ENCODE measurements around the gene RHPN2.

RHPN2 gene

DNA sequence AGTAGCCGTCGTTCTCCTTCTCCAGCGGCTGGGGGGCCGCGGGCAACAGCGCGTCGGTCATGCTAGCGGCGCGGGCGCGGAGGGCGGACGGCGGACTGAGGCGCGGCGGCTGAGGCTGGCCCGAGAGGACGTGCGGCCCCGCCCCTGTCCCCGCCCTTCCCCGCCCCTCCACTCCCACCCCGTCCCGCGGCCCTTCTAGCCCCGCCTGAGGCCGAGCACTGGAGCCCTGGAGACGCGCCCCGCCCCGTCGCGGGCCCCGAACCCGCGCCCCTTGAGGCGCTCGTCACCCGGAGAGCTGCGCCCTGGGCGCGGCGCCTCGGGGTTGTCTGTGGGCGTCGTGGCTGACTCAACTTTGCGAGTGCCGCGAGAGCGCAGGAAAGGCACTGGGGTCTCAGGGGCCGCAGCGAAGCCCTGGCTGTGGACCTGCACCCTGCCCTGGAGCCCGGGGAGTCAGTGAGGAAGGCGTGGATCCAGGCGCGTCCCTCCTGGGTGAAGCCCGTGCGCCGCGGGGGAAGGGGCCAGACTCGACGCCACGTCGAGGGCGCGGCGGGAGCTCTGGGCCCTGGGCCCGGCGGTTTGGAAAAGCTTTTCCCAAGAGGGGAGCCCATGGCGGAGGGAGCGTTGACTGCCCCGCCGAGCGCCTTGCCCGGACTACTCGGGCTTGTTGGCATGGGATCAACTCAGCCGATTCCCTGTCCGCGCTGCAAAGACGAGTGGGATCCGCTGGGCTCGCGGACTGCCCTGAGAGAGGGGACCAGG lies at the start of gene RHPN2:
Gene RHPN2 (minus strand): TSS at position 97 of the 759 bp plus-strand sequence. CDS start 36 bp downstream, at position 61.
- peak; percentile 49 to 82 for DNase-seq

DNA sequence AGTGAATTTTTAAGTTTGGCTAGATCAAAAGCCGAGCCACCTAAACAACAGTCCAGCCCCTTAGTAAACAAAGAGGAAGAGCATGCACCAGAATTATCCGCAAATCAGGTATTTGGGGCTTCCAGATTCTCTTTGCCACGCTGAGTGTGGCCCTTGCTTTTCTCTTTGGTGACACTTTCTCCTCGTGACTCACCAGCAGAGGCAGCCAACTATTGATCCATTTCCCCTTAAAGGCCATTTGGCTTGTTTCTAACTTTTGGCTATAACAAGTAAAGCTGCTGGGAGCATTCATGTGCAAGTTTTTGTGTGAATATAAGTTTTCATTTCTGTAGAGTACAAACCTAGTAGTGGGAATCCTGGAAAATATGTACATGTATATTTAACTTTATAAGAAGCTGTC lies 49.6 kb upstream of the RHPN2 start:
- no peak for DNase-seq

DNA sequence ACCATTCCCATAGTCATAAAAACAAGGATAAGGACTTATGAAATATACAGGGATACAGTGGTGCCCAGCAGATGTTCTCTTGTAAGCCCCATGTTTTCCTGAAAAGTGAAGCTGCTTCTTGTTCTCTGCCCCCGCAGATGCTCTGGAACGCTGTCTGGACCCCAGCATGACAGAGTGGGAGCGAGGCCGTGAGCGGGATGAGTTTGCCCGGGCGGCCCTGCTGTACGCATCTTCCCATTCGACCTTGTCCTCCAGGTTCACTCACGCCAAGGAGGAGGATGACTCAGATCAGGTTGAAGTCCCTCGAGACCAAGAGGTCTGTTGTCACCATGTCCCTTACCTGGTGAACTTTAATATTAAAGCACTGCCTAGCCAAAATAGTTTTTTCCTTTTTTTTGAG lies 46.9 kb upstream of the RHPN2 start:
- no peak for DNase-seq

DNA sequence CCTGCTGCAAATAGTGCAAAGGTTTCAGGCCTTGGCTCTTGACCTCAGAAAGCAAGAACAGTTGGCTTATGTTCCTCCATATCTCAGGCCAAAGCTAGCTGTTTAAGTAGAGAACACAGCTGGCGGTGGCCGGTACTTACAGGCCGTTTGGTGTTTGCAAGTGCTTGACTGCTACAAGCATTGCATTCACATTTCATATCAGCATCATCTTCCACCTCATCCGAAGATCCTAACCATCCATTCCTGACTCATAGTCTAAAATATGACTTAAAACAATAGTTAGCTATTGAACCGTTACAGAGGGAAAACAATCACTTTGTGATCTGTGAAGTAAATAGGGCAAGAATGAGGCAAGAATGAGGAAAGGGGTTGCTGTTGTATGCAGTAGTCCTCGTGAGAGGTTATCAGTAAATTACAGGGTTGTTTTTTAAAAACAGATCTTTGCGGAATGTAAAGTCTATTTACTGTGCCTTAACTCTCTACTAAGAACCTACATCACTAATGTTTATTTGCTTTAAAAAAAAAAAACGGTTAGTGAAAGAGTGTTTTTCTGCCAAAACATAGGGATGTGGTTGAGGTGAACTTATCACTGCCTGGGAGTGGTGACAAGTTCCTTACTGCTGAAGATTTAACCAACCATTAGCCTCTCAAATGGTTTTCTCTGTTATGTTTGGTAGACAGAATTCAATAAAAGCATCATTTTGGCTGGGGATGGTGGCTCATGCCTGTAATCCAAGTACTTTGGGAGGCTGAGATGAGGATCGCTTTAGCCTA lies 45.6 kb upstream of the RHPN2 start:
- DNase-seq = no peak

- no peak for DNase-seq
Observed at GRCh38 chr19:33108161-33108560, 43.5 kb upstream of the RHPN2 start.

DNA sequence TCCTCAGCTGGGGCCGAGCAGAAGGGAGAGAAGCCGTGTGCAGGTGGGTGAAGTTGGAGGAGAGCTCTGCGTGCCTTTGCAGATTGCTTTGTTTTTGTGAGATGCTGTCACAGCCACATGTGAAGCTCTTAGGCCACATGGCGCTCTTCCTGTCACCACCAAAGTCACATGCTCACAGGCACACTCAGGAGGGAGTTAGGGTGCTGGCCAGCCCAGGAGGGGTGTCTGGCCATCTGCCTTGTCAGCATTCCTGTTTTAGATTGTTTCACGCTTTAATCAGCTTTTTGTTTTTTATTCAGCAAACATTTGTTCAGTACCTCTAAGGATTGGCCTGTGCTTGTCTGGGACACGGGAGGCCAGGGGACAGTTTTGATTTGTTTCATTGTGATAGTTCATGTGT lies 38.2 kb upstream of the RHPN2 start:
- DNase-seq = no peak

DNA sequence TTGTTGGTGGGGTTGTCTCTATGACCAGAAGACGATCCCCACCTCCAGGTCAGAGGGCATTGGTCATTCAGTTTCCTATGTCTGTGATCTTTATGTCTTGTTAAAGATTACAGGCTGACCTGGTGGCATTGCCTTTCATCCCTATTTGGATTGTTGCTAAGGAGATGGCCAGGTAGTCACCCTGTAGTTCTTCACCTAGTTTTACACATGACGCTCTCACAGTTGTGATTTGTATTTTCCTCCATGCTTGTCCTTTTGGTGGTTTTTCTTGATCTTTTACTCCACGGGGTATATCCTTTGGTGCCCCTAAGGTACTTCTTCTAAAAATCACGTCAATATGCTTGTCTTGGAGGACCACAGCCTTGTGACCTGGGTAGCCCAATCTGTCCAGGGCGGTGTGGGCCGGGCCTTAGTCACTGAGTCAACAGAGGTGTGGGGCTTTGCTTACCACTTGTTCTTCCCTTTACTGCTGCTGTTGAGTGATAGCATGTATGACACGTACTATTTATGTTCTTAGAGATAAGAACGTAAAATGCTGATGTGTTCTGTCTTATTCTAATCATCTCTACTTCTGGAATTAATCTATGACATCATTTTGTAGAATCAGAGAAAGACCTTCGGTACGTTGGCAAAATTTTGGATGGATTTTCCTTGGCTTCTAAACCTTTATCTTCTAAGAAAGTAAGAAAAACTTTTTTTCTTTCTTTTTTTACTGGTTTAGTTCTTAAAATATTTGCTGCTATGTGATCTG lies 36.4 kb upstream of the RHPN2 start:
- DNase-seq = no peak

GRCh38 chr19:33098055-33098534 lies 33.4 kb upstream of the RHPN2 start:
- DNase-seq = no peak

DNA sequence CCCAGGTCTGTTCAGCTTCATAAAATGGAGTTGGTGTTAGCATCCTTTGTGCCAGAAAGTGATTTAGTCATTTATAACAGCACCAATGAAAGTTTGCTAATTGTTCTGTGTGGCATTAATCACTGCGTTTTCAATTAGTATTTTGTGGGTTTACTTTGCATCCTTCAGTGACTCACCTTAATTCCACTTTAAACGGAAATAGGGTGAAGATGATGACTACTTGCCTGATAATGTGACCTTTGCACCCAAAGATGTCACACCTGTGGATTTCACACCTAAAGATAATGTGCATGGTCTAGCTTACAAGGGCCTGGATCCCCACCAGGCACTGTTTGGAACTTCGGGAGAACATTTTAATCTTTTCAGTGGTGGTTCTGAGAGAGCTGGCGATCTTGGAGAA lies 31.3 kb upstream of the RHPN2 start:
- no peak for DNase-seq

DNA sequence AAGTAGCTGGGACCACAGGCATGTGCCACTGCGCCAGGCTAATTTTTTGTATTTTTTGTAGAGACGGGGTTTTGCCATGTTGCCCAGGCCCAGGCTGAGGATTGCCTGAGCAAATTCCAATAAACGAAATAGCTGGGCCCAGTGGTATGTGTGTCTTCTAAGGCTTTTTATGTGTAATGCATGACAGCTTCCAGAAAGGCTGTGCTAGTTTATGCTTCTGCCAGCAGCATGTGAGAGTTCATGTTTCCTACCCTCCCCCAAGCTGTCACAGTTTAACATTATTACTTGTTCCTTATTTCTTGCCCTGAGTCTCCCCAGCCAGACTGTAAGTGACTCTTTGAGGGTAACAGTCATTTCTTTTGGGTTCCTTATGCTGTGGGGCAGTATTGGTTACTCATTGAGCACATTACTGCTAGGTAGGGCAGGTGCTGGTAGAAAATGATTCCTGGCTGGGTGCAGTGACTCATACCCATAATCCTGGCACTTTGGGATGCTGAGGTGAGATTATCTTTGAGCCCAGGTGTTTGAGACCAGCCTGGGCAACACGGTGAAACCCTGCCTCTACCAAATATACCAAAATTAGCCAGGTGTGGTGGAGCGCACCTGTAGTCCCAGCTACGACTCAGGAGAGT lies 29.9 kb upstream of the RHPN2 start:
- no peak for DNase-seq

- no peak for DNase-seq
Observed at GRCh38 chr19:33093420-33094210, 28.9 kb upstream of the RHPN2 start.

DNA sequence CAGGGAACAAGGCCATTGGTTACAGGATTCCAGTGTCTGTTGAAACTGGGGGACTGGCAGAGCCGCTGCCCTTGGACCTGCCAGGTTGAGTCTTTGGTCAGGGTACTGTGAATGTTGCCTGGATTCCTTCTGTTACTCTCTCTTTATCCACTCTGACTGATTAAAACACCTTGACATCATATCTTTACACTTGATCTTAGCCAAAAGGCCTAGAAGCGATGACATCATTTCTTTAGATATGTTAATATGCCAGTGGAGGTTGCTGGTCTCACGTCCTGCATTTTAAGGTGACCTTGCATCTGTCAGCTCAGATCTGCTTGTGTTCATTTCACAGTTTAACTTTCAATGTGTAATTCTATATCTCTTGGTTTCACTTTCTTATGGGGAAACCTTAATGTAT lies 25.5 kb upstream of the RHPN2 start:
- no peak for DNase-seq

DNA sequence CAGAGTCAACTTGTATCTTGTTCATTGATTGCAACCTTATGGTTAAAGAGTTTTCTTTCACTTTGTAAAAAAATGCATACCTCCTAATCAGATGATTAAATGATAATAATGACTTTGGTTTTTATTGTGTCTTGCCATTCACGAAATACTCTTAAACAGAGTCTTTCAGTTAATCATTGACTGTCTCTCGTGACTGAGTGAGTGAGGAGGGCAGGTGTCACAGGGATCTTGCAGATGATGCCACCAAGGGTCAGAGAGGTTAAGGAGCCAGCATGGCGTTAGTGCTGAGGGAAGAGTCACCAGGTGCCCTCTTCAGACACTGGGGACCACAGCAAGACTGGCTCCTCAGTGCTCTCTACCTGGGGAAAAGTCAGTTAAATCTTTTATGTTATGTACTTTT lies 24.3 kb upstream of the RHPN2 start:
- no peak for DNase-seq

DNA sequence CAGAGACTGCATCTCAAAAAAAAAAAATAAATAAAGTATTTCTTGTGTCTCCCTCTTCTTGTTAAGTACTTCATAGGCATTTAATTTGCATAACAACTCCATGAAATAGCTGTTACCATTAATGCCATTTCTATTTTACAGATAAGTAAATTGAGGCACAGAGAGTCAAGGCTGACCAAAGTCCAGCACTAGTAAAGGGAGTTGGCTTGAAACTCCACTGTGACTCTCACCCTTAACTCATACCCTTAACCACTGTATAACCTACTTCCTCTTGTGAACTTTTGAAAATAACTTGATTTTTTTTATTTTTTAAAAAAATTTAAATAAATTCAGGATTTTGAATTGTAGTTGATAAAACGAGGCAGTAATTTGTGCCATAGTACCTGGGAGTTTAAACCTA lies 22.3 kb upstream of the RHPN2 start:
- DNase-seq = no peak

DNA sequence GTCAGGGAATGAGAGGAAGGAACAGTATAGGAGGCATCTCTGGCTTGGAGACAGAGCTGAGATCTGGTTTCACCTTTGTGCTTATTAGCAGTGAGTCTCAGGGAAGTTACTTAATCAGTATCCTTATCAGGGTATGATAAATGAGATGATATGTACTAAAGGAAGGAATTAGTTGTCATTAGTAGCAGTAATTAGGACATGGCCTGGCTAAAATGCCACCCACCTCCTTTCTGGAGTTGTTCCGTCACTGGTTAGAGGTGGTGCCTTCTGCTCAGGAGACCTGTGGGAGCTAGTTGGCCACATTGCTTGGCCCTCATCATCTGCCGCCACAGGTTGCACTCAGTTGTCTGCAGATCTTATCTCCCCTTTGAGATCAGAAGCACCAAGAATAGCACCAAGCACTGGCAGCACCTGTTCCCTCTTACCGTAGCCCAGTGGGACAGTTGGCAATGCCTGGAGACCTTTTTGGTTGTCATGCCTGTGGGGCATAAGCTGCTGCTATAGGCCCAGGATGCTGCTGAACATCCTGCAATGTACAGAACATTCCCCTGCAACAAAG lies 21.0 kb upstream of the RHPN2 start:
- no peak for DNase-seq

DNA sequence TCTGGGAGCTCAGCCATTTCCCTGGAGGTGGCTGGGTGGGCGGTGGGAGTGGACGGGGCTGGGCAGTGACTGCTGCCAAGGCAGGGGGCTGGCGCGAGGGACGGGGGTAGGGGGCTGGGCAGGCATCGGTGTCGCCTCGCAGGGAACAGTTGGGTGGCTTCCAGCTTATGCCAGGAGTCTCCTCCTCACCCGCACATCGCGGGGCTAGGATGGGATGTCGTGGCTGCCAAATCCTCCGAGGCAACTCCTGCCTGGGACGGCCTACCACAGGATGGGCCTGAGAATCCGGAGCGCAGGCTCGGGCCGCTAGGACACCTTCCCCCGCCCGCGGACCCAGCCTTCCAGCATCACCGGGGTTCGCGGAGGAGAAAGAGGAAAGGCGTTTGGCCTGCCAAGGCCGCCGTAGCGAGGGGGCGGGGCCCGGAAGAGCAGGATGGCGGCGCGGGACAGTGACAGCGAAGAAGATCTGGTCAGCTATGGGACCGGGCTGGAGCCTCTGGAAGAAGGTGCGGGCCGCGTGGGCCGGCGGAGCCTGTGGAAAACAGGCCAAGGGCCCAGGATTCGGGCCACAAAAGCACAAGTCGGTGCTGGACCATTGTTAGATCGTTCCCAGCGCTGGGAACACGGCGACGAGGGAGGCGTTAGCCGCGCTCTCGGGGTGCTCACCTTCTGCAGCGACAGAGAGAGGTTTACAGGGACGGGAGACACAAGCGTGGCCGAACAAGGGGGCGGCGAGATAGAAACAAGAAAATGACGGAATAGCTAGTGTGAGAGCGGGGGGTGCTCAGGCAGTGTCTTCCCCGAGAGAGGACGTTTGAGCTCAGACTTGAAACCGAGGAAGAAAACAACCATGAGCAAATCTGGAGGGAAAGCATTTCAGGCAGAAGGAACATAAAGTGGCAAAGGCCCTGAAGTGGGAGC lies 16.3 kb upstream of the RHPN2 start, which contains the start of gene GPATCH1:
Gene GPATCH1 (plus strand): TSS at position 421 of the 921 bp plus-strand sequence. CDS start 13 bp downstream, at position 434.
- peak; percentile 74 to 90 for DNase-seq

DNA sequence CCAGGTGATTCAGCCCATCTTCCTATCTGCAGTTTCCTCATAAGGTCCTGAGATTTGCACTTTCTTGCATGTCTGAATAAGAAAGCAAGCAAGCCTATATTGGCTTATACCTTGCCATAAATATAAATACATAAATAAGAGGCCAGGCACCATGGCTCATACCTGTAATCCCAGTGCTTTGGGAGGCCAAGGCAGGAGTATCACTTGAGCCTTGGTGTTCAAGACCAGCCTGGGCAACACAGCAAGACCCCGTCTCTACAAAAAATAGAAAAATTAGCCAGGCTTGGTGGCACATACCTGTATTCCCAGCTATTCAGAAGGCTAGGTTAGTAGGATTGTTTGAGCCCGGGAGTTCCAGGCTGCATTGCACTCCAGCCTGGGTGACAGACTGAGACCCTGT lies 10.8 kb upstream of the RHPN2 start:
- DNase-seq = no peak

DNA sequence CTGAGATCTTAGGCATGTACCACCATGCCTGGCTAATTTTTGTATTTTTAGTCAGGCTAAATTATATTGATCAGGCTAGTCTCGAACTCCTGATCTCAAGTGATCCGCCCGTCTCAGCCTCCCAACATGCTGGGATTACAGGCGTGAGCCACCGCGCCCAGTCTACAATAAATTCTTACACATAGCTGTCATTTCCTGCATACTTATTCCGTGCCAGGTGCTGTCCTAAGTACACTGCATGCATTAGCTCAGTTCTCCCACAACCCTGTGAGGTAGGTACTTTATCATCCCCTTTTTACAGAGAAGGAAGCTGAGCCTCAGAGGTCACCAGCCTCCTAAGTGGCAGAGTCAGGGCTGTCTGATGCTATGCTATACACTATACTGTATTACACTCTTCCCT lies 7.2 kb upstream of the RHPN2 start:
- no peak for DNase-seq

- no peak for DNase-seq
Observed at GRCh38 chr19:33067121-33067520, 2.4 kb upstream of the RHPN2 start.

DNA sequence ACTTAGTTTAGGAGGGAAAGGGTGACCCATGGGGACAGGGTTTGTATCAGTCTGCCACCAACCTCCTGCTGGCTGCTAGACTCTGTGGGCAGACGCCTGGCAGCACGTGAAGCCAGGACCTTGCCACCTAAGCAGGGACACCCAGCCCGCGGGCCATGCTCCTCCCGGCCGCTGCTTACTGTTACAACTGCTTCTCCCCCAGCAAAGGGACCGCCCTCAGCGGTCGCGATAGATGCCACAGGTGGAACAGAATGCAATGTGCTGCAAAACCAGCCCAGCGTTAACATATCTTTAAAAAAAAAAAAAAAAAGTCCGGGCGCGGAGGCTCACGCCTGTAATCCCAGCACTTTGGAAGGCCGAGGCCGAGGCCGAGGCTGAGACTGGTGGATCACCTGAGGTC lies 1.9 kb upstream of the RHPN2 start:
- no peak for DNase-seq

- DNase-seq = no peak
Observed at GRCh38 chr19:33064458-33064791, 263 bp downstream of the RHPN2 start.

All from NCI-H446 (cell line).